Thoracic aorta (tissue), 2 donors: ENCODE data around the gene HNRNPF. TPM values are rescaled to one million over a fixed set of nuclear protein-coding genes. Genes with fewer than 3 reads are reported as not detected.

ENCODE experiments used
- ATAC-seq: fragments of 150-250 bp; one replicate; pipeline ENCODE4 v1.8.0; 2017; ENCODE audit warnings: low read depth; ENCODE audit not compliant: insufficient number of reproducible peaks, low FRiP score
- DNase-seq: peaks from one replicate; pipeline ENCODE4 v3.0.0-alpha.2; 2020; ENCODE audit warnings: low spot score
- H3K27ac ChIP-seq, 2 donors: fragments of 200-600 bp; sonication (generic); 1 replicate in 1 of 2; 2 replicates in 1 of 2; pipeline ENCODE4 v1.5.1; 2016; ENCODE audit warnings: mild to moderate bottlenecking in 2 of 2, moderate library complexity in 2 of 2
- H3K27me3 ChIP-seq: fragments of 200-600 bp; sonication (generic); replicated peaks from 2 replicates; pipeline ENCODE4 v1.6.0; 2016; ENCODE audit warnings: mild to moderate bottlenecking; ENCODE audit not compliant: insufficient read depth
- H3K36me3 ChIP-seq: fragments of 200-600 bp; sonication (generic); one replicate; pipeline ENCODE4 v1.5.1; 2016
- H3K4me1 ChIP-seq, 2 donors: fragments of 200-600 bp; sonication (generic); 1 replicate in 1 of 2; 2 replicates in 1 of 2; pipeline versions ENCODE4 v1.5.1 to v1.6.0; 2016; ENCODE audit warnings: low read depth in 2 of 2, mild to moderate bottlenecking in 1 of 2; ENCODE audit not compliant: control insufficient read depth in 1 of 2
- H3K4me3 ChIP-seq: fragments of 200-600 bp; sonication (generic); 2 replicates; pipeline ENCODE4 v1.5.1; 2016; ENCODE audit warnings: mild to moderate bottlenecking
- H3K9me3 ChIP-seq: fragments of 200-600 bp; sonication (generic); 2 replicates; pipeline ENCODE4 v1.5.1; 2016
- total RNA-seq, 2 donors: library from RNA; depleted of rRNA; stranded (reverse); fragments of >200 nt; gene quantifications; one replicate each; pipeline versions ENCODE4 v1.1.0 to v1.2.3, GENCODE V29; 2016
- TF ChIP-seq, protein P1 (sequence below): fragments of 200-600 bp; sonication (generic); IDR thresholded peaks from one replicate; pipeline ENCODE4 v1.5.1; 2019; ENCODE audit warnings: antibody characterized with exemption

HNRNPF gene
- total RNA-seq, 2 donors from 2014 or later, result 86.6 to 137 TPM

DNA sequence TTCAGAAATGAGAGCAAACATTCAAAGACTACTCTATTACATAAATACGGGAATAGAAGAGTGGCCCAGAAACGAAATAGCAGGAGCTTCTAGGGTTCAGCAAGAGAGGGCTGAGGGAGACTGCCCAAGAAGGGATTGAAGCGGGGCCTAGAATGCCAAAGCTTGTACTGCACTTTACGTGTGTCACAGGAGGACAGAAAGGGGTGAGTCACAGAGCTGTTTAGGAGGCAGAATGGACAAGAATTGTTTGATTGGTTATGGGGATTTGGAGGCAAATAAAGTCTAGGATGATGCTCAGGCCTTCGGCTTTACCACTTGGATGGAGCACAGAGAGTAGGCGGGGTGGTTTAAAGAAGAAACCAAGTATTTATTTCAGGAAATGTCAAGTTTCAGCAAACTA, 48.9 kb downstream of the HNRNPF start:
- ATAC-seq, result no peak

DNA sequence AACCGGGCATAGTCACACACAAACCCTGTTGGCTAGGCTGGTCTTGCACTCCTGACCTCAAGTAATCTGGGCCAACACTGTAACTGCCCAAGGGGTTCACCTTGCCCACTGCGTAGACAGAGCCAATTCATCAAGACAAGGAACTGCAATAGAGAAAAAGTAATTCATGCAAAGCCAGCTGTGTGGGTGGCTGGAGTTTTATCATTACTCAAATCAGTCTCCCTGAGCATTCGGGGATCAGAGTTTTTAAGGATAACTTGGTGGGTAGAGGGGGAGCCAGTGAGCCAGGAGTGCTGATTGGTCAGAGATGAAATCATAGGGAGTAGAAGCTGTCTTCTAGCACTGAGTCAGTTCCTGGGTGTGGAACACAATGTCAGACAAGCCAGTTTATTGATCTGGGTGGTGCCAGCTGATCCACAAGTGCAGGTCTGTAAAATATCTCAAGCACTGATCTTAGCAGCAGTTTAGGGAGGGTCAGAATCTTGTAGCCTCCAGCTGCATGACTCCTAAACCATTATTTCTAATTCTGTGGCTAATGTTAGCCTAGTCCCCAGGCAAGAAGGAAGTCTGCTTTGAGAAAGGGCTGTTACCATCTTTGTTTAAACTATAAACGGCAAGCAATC, 53.1 kb downstream of the HNRNPF start:
- Histone ChIP-seq H3K36me3 (no peaks in the 10 kb centered on the region), H3K27me3 (no peaks in the 10 kb centered on the region), H3K27ac (no peak overlapping the region), H3K9me3 (no peaks in the 10 kb centered on the region), H3K4me3 (no peak overlapping the region), H3K4me1 (no peaks in the 10 kb centered on the region)
- ATAC-seq, result no peak
- DNase-seq, result no peak
- TF ChIP-seq, protein P1, sequence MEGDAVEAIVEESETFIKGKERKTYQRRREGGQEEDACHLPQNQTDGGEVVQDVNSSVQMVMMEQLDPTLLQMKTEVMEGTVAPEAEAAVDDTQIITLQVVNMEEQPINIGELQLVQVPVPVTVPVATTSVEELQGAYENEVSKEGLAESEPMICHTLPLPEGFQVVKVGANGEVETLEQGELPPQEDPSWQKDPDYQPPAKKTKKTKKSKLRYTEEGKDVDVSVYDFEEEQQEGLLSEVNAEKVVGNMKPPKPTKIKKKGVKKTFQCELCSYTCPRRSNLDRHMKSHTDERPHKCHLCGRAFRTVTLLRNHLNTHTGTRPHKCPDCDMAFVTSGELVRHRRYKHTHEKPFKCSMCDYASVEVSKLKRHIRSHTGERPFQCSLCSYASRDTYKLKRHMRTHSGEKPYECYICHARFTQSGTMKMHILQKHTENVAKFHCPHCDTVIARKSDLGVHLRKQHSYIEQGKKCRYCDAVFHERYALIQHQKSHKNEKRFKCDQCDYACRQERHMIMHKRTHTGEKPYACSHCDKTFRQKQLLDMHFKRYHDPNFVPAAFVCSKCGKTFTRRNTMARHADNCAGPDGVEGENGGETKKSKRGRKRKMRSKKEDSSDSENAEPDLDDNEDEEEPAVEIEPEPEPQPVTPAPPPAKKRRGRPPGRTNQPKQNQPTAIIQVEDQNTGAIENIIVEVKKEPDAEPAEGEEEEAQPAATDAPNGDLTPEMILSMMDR, result no peak

More for the DNA sequence above, 48.9 kb downstream of the HNRNPF start:
- Histone ChIP-seq H3K4me3 (no peak overlapping the region), H3K9me3 (no peaks in the 10 kb centered on the region), H3K4me1 (peaks cover 5 to 9% of the 10 kb centered on the region in 2 donors), H3K27ac (no peak overlapping the region), H3K36me3 (no peaks in the 10 kb centered on the region), H3K27me3 (no peaks in the 10 kb centered on the region)
- TF ChIP-seq, protein P1, result no peak
- DNase-seq, result no peak

DNA sequence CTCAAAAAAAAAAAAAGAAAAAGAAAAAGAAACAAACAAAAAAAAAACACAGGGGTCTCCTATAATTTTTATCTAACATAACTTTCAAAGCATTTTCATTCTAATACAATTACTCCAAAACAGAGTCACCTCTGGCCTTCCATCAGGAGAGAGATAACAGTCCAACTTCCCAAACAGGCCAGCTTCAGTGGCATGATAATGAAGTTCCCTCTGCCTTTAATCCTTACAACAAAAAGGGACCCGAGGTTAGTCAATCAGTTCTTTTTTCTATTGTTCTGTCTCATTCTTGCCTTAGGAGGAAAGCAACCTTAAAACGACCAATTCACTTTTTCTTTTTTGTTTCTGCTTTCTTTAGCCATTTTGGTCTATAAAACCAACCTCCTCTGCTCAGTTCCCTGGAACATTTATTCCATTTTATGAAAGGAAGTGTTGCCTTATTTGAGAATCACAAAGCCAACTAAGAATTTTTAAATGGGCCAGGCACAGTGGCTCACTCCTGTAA, 54.1 kb downstream of the HNRNPF start:
- TF ChIP-seq, protein P1, result no peak
- Histone ChIP-seq H3K36me3 (no peaks in the 10 kb centered on the region), H3K9me3 (no peaks in the 10 kb centered on the region), H3K4me3 (no peak overlapping the region), H3K27me3 (no peaks in the 10 kb centered on the region), H3K4me1 (no peaks in the 10 kb centered on the region), H3K27ac (no peak overlapping the region)
- no peak for DNase-seq
- no peak for ATAC-seq

DNA sequence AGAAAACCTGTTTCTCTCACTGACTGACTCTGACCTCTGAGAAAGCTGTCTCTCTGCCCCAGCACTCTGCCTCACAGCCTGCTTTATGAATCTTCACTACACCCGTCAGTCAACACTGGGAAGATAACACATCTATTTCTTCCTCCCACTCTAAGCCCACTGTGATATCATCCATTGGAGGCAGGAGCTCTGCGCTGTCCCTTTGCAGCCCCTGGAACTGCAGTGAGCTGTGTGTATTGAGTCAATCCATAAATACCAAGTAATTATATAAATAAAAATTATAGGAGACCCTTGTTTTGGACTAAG, 54.7 kb downstream of the HNRNPF start:
- Histone ChIP-seq H3K27me3 (no peaks in the 10 kb centered on the region), H3K4me3 (no peak overlapping the region), H3K9me3 (no peaks in the 10 kb centered on the region), H3K27ac (no peak overlapping the region), H3K36me3 (no peaks in the 10 kb centered on the region), H3K4me1 (no peaks in the 10 kb centered on the region)
- TF ChIP-seq, protein P1, result no peak
- DNase-seq (no peak), ATAC-seq (no peak)

DNA sequence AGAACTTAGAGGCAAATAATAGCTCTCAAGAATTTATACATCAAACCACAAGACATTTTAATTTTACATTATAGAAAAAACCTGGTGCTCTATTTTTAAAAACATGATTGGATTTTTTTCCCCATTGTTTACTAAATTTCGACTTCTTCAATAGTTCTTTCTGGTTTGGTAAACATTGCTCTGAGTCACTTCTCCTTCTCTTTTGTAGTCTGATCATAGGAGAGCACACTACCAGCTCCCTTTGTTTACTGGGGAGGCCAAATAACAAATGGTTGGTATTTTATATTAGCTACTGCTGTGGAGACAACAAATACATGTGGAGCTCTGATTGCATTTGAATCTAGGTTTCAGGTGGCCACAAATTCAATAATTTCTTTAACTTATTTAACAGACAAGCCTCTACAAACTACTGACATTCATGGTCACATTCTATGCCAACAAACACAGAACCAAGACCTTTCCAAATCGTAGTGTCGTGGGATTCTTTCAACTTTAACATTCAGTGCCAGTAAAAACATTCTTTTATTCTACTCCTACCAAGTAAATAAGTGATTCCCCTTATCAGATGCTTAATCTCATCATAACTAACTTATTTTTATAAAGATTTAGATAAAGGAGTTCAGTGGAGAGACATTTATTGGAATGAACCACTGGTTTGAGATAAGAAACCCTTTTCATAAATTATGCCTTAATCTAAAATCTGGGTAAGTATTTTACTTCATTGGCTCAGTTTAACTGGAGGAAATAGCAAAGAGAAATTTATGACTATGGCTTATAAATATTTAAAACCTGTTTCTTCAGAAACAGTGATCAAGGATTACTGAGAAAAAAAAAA, 55.3 kb downstream of the HNRNPF start:
- Histone ChIP-seq H3K27ac (no peak overlapping the region), H3K27me3 (no peaks in the 10 kb centered on the region), H3K36me3 (no peaks in the 10 kb centered on the region), H3K9me3 (no peaks in the 10 kb centered on the region), H3K4me1 (no peaks in the 10 kb centered on the region), H3K4me3 (no peak overlapping the region)
- TF ChIP-seq, protein P1, result no peak
- DNase-seq (no peak), ATAC-seq (no peak)
